Liver (tissue), 3 donors: ENCODE results near the gene MSMP.

ENCODE experiments used
- EGR1 ChIP-seq, 2 donors: IDR thresholded peaks; 2 replicates each; pipeline ENCODE4 v1.6.1; 2016 to 2018; ENCODE audit warnings: antibody characterized with exemption in 2 of 2, low read depth in 2 of 2
- GABPA ChIP-seq, 2 donors: IDR thresholded peaks in 1 of 2; conservative IDR thresholded peaks in 1 of 2; 2 replicates each; pipeline ENCODE4 v1.6.1; 2016; ENCODE audit warnings: antibody characterized with exemption in 2 of 2, mild to moderate bottlenecking in 1 of 2, moderate library complexity in 1 of 2
- HNF4G ChIP-seq: IDR thresholded peaks from 2 replicates; pipeline ENCODE4 v1.6.1; 2016; ENCODE audit warnings: antibody characterized with exemption
- RAD21 ChIP-seq, 2 donors: IDR thresholded peaks; 2 replicates each; pipeline ENCODE4 v1.6.1; 2016; ENCODE audit warnings: antibody characterized with exemption in 2 of 2, mild to moderate bottlenecking in 2 of 2
- TAF1 ChIP-seq: conservative IDR thresholded peaks from 2 replicates; pipeline ENCODE4 v1.6.1; 2016; ENCODE audit warnings: antibody characterized with exemption, mild to moderate bottlenecking
- TF ChIP-seq, protein P1 (sequence below): fragments of 150-350 bp; IDR thresholded peaks from 2 replicates; pipeline ENCODE4 v1.5.1; 2017; ENCODE audit warnings: improper control_type of control experiment, low read depth, low read length; ENCODE audit not compliant: missing input control
- TF ChIP-seq, protein P2 (sequence below): IDR thresholded peaks from 2 replicates; pipeline ENCODE4 v1.6.1; 2016; ENCODE audit warnings: antibody characterized with exemption, mild to moderate bottlenecking
- TF ChIP-seq, protein P3 (sequence below): IDR thresholded peaks from 2 replicates; pipeline ENCODE4 v1.6.1; 2016; ENCODE audit warnings: antibody characterized with exemption
- donor health status: healthy.
- donor health status: healthy.

DNA sequence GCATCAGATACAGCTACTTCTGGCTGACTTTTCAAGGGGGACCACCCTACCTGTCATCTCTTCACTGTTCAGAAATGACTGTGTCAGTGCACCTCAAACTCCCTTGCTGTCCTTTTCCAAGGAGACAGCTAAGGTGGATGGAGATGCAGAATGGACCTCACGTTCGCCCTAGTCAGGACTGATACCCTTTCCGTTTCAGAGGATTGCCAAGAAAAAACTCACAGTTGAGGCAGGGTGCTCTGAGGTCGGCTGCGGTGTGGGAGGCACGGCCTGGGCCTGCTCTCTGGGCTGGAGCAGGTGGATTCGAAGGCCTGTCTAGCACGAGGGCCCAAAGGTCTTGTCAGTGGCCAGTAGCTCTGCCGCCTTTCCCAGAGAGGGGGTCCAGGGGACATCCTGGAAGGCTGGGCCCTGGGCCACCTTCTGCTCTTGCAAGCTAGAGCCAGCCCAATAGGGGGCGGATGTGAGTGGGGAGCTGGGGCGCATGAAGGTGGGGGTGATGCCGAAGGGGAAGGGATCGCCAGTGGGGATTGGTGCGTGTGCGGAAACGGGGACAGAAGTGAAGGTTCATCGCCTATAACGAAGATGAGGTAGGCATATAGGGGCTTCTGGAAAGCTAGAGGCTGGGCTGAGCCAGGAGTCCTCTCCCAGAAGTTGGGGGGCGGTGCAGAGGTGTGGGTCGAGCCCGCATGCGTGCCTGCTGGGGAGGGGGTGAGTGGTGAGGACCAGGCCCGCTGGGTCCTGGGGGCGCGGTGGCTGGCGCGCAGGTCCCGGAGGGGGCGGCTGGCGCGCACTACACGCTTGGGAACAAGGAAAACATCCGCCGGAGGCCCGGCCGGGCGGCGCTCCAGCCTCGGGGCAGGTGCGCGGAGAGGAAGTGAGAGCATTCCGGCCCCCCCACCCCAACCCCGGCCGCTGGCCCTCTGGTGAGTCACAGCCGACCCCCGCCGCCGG is 2.5 kb upstream of the MSMP start:
- TF ChIP-seq EGR1 (IDR thresholded peaks at IDR 0.05; ENCODE audit: low read depth in 2 of 2): no peak
- TF ChIP-seq, protein P1, sequence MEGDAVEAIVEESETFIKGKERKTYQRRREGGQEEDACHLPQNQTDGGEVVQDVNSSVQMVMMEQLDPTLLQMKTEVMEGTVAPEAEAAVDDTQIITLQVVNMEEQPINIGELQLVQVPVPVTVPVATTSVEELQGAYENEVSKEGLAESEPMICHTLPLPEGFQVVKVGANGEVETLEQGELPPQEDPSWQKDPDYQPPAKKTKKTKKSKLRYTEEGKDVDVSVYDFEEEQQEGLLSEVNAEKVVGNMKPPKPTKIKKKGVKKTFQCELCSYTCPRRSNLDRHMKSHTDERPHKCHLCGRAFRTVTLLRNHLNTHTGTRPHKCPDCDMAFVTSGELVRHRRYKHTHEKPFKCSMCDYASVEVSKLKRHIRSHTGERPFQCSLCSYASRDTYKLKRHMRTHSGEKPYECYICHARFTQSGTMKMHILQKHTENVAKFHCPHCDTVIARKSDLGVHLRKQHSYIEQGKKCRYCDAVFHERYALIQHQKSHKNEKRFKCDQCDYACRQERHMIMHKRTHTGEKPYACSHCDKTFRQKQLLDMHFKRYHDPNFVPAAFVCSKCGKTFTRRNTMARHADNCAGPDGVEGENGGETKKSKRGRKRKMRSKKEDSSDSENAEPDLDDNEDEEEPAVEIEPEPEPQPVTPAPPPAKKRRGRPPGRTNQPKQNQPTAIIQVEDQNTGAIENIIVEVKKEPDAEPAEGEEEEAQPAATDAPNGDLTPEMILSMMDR: peak; percentile 39
- no peak for TF ChIP-seq TAF1
- TF ChIP-seq HNF4G: no peak
- no peak for TF ChIP-seq GABPA (IDR thresholded peaks at IDR 0.05 in 1 of 2, conservative IDR thresholded peaks at IDR 0.05 in 1 of 2)
- TF ChIP-seq RAD21 (IDR thresholded peaks at IDR 0.05): peak; percentile 20 to 71
- TF ChIP-seq, protein P2, sequence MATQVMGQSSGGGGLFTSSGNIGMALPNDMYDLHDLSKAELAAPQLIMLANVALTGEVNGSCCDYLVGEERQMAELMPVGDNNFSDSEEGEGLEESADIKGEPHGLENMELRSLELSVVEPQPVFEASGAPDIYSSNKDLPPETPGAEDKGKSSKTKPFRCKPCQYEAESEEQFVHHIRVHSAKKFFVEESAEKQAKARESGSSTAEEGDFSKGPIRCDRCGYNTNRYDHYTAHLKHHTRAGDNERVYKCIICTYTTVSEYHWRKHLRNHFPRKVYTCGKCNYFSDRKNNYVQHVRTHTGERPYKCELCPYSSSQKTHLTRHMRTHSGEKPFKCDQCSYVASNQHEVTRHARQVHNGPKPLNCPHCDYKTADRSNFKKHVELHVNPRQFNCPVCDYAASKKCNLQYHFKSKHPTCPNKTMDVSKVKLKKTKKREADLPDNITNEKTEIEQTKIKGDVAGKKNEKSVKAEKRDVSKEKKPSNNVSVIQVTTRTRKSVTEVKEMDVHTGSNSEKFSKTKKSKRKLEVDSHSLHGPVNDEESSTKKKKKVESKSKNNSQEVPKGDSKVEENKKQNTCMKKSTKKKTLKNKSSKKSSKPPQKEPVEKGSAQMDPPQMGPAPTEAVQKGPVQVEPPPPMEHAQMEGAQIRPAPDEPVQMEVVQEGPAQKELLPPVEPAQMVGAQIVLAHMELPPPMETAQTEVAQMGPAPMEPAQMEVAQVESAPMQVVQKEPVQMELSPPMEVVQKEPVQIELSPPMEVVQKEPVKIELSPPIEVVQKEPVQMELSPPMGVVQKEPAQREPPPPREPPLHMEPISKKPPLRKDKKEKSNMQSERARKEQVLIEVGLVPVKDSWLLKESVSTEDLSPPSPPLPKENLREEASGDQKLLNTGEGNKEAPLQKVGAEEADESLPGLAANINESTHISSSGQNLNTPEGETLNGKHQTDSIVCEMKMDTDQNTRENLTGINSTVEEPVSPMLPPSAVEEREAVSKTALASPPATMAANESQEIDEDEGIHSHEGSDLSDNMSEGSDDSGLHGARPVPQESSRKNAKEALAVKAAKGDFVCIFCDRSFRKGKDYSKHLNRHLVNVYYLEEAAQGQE: no peak
- TF ChIP-seq, protein P3, sequence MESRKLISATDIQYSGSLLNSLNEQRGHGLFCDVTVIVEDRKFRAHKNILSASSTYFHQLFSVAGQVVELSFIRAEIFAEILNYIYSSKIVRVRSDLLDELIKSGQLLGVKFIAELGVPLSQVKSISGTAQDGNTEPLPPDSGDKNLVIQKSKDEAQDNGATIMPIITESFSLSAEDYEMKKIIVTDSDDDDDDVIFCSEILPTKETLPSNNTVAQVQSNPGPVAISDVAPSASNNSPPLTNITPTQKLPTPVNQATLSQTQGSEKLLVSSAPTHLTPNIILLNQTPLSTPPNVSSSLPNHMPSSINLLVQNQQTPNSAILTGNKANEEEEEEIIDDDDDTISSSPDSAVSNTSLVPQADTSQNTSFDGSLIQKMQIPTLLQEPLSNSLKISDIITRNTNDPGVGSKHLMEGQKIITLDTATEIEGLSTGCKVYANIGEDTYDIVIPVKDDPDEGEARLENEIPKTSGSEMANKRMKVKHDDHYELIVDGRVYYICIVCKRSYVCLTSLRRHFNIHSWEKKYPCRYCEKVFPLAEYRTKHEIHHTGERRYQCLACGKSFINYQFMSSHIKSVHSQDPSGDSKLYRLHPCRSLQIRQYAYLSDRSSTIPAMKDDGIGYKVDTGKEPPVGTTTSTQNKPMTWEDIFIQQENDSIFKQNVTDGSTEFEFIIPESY: no peak
